Suprapubic skin (tissue), 4 donors: ENCODE data around the gene RPE. TPM values are rescaled to one million over a fixed set of nuclear protein-coding genes. Genes with fewer than 3 reads are reported as not detected.

Experiments used
- DNase-seq, 2 donors: peaks; one replicate each; pipeline ENCODE4 v3.0.0-alpha.2; 2019; ENCODE audit warnings: low spot score in 2 of 2
- H3K27ac ChIP-seq: fragments of 200-600 bp; sonication (generic); one replicate; pipeline ENCODE4 v1.5.1; 2019
- H3K27me3 ChIP-seq: fragments of 200-600 bp; sonication (generic); one replicate; pipeline ENCODE4 v1.5.1; 2019
- H3K36me3 ChIP-seq: fragments of 200-600 bp; sonication (generic); one replicate; pipeline ENCODE4 v1.5.1; 2019
- H3K4me1 ChIP-seq: fragments of 200-600 bp; sonication (generic); one replicate; pipeline ENCODE4 v1.5.1; 2019
- H3K4me3 ChIP-seq: fragments of 200-600 bp; sonication (generic); one replicate; pipeline ENCODE4 v1.5.1; 2019; ENCODE audit warnings: mild to moderate bottlenecking
- H3K9me3 ChIP-seq: fragments of 200-600 bp; sonication (generic); one replicate; pipeline ENCODE4 v1.5.1; 2019
- EP300 ChIP-seq: sonication (generic); formaldehyde crosslinking; IDR thresholded peaks from one replicate; pipeline ENCODE4 v1.6.1; 2017; ENCODE audit warnings: antibody characterized with exemption
- POLR2A ChIP-seq, 2 donors: fragments of 450-650 bp; IDR thresholded peaks; one replicate each; pipeline ENCODE4 v1.6.1; 2017; ENCODE audit warnings: antibody characterized with exemption in 2 of 2, mild to moderate bottlenecking in 2 of 2, moderate library complexity in 2 of 2
- POLR2AphosphoS5 ChIP-seq, 3 donors: sonication (generic); formaldehyde crosslinking; IDR thresholded peaks; one replicate each; pipeline ENCODE4 v1.6.1; 2017; ENCODE audit warnings: antibody characterized with exemption in 3 of 3
- WGBS: methylation state at CpG from one replicate; pipeline ENCODE4 v1.1.5; 2018; 5-methylcytosine and 5-hydroxymethylcytosine counted together
- total RNA-seq, 4 donors: library from RNA; depleted of rRNA; stranded (reverse); fragments of >200 nt; gene quantifications; one replicate each; pipeline ENCODE4 v1.1.0, GENCODE V29; 2016
- TF ChIP-seq, protein P1 (sequence below), 2 donors: fragments of 200-600 bp in 1 of 2; fragments of 450-650 bp in 1 of 2; sonication (generic) in 1 of 2; IDR thresholded peaks; one replicate each; pipeline ENCODE4 v1.5.1; 2016 to 2019; ENCODE audit warnings: antibody characterized with exemption in 2 of 2, mild to moderate bottlenecking in 1 of 2, moderate library complexity in 1 of 2

RPE gene
- total RNA-seq, 4 donors from 2014 or later = 33.6 to 74.0 (median 46.6) TPM

DNA sequence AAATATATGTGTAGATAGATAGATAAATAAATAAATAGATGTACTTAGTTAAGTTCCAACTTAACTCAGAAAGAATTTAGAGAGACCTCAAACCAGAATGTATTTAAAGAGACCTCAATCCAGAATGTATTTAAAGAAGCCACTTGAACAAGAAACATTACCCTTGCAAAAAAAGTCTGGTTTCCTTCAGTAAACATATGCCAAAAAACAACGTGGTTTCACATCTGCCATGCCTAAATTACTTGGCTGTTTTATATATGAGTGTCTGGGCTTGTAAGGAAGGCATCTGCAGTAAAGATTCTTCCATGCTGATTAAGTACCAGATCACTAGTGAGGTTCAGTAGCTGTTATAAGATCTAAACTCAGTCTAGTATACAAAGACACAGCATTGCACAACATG lies 29.1 kb upstream of the RPE start:
- no peak for DNase-seq
- 5% methylated on average over 1 of the region's 1 CpG for WGBS
- no peaks in the 10 kb centered on the region for H3K9me3 ChIP-seq
- no peak for TF ChIP-seq POLR2AphosphoS5 (IDR thresholded peaks at IDR 0.05)
- TF ChIP-seq EP300 = no peak
- TF ChIP-seq, protein P1, sequence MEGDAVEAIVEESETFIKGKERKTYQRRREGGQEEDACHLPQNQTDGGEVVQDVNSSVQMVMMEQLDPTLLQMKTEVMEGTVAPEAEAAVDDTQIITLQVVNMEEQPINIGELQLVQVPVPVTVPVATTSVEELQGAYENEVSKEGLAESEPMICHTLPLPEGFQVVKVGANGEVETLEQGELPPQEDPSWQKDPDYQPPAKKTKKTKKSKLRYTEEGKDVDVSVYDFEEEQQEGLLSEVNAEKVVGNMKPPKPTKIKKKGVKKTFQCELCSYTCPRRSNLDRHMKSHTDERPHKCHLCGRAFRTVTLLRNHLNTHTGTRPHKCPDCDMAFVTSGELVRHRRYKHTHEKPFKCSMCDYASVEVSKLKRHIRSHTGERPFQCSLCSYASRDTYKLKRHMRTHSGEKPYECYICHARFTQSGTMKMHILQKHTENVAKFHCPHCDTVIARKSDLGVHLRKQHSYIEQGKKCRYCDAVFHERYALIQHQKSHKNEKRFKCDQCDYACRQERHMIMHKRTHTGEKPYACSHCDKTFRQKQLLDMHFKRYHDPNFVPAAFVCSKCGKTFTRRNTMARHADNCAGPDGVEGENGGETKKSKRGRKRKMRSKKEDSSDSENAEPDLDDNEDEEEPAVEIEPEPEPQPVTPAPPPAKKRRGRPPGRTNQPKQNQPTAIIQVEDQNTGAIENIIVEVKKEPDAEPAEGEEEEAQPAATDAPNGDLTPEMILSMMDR (IDR thresholded peaks at IDR 0.05) = no peak
- TF ChIP-seq POLR2A (IDR thresholded peaks at IDR 0.05) = no peak
- no peaks in the 10 kb centered on the region for H3K36me3 ChIP-seq
- no peak overlapping the region for H3K4me3 ChIP-seq
- no peaks in the 10 kb centered on the region for H3K4me1 ChIP-seq
- no peak overlapping the region for H3K27ac ChIP-seq
- H3K27me3 ChIP-seq = no peaks in the 10 kb centered on the region

DNA sequence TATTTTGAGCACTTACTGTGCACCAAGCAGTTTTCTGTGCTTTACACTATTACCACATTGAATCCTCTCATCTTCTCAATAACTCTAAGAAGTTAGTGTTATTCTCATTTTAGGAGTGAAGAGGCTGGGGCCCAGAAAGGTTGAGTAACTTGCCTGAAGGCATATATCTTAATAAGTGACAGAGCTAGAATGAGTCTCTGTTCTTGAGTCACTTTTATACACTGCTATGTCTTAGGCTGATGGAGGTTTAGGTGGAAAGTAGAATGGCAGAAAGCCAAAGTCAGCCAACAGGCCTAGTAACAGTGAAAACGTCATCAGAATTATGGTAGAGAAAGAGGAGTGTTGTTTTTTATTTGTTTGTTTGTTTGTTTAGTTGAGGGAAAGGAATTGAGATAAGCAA lies 27.9 kb upstream of the RPE start:
- H3K4me1 ChIP-seq = no peaks in the 10 kb centered on the region

DNA sequence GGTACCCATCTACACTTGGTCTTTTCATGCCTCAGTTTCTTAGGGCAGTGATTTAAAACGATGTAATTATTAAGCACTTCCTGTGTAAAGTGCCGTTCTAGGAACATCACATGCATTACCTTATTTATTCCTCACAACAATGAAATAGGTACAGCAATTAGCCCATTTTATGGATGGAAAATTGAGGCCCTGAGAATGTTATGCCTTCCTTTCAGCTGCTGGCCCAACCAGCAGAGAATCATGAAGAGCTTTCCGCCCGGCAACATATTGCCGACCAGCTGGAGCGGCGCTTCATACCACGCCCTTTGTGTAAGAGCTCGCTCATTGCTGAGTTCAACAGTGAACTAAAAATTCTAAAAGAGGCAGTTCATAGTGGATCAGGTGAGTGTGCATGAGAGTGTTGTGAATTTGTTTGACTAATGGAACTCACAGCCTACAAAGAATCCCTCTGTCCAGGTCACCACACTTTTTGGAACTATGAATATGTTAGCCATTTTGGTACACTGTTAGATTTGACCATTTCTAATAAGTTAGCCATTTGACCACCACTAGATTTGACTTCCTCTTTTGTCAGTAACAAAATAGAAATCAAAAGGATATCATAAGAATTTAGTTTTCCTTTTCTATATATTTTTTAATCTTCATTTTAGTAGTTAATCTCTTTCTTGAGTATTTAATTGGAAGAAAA lies 25.6 kb upstream of the RPE start:
- no peak for DNase-seq
- TF ChIP-seq EP300 = no peak
- TF ChIP-seq, protein P1 (IDR thresholded peaks at IDR 0.05) = no peak
- TF ChIP-seq POLR2A (IDR thresholded peaks at IDR 0.05) = no peak
- TF ChIP-seq POLR2AphosphoS5 (IDR thresholded peaks at IDR 0.05) = no peak
- Histone ChIP-seq H3K9me3 (no peaks in the 10 kb centered on the region), H3K27ac (no peak overlapping the region), H3K4me1 (no peaks in the 10 kb centered on the region), H3K4me3 (no peak overlapping the region), H3K36me3 (no peaks in the 10 kb centered on the region), H3K27me3 (no peaks in the 10 kb centered on the region)
- 83% methylated on average over 9 of the region's 9 CpGs for WGBS

More for the DNA sequence above, 27.9 kb upstream of the RPE start:
- H3K27me3 ChIP-seq = no peaks in the 10 kb centered on the region
- no peak overlapping the region for H3K27ac ChIP-seq
- 50% methylated on average over 1 of the region's 1 CpG for WGBS
- TF ChIP-seq POLR2AphosphoS5 (IDR thresholded peaks at IDR 0.05) = no peak
- TF ChIP-seq EP300 = no peak
- TF ChIP-seq, protein P1 (IDR thresholded peaks at IDR 0.05) = no peak
- TF ChIP-seq POLR2A (IDR thresholded peaks at IDR 0.05) = no peak
- no peaks in the 10 kb centered on the region for H3K9me3 ChIP-seq
- no peak overlapping the region for H3K4me3 ChIP-seq
- H3K36me3 ChIP-seq = no peaks in the 10 kb centered on the region
- DNase-seq = no peak

DNA sequence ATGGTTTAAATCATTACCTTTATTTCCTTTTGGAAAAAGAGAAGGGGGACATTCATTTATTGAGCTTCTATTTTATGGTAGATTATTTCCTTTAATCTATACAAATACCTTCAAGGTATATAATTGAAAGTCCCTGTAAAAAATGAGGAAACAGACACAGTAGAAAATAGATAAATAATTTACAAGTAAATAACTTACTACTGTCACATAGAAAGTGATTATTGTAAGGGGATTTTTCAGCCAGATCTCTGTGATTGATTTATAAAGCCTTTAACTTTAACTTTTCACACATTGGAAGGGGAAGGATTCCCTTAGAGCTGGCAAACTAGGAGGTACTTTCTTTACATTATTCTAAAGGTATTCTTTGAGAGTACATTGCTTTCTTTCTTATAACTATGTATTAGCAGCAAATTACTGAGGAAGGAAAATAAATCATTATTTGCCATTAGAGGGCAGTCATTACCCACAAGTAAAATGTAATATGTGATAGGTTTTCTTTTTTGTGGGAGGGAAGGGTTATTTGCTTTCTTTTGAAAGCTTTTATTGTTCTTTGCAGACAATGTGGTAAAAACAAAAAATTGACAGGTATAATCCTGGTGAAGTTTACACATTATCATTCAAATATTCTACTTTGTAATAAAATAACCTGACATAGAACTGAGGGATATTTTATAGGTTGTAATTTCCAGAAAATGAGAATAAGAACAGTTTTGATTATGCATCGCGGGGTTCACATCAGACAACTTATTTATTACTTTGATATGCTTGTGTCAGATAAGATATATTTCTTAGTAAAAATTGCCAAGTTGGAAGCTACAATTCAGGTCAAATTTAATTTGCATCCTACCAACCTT lies 24.8 kb upstream of the RPE start:
- H3K36me3 ChIP-seq = no peaks in the 10 kb centered on the region
- H3K4me3 ChIP-seq = no peak overlapping the region
- no peaks in the 10 kb centered on the region for H3K4me1 ChIP-seq
- no peak overlapping the region for H3K27ac ChIP-seq
- no peaks in the 10 kb centered on the region for H3K27me3 ChIP-seq
- TF ChIP-seq POLR2A (IDR thresholded peaks at IDR 0.05) = no peak
- TF ChIP-seq, protein P1 (IDR thresholded peaks at IDR 0.05) = peak; percentile 24 to 47
- TF ChIP-seq POLR2AphosphoS5 (IDR thresholded peaks at IDR 0.05) = no peak
- no peak for TF ChIP-seq EP300
- H3K9me3 ChIP-seq = no peaks in the 10 kb centered on the region
- DNase-seq = no peak
- 85% methylated on average over 2 of the region's 2 CpGs for WGBS

DNA sequence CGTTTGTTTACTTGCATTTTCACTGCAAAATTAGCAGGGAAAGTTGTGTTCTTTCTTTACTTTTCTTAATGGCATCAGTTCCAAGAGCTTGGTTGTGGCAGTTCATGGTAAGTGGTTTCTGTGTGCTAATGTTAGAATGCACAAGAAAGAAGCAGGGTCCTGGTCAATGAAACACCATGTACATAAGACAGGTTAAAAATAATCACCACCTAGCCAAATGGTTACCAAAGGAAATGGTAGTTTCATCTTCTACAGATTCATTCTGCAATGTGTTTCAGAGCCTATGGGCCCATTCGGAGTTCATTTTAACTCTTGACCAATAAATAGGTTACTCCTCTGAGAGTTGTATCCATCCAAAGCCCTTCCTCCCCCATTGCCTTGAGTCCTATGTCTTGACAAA lies 18.1 kb upstream of the RPE start:
- 95% methylated on average over 2 of the region's 2 CpGs for WGBS
- Histone ChIP-seq H3K27ac (no peak overlapping the region), H3K4me3 (no peak overlapping the region), H3K9me3 (no peaks in the 10 kb centered on the region), H3K36me3 (no peaks in the 10 kb centered on the region), H3K27me3 (no peaks in the 10 kb centered on the region), H3K4me1 (no peaks in the 10 kb centered on the region)
- no peak for DNase-seq
- TF ChIP-seq POLR2AphosphoS5 (IDR thresholded peaks at IDR 0.05) (no peak), EP300 (no peak), POLR2A (IDR thresholded peaks at IDR 0.05) (no peak)
- TF ChIP-seq, protein P1 (IDR thresholded peaks at IDR 0.05) = no peak
